ENCODE measurements around the gene ZNF440.

DNA sequence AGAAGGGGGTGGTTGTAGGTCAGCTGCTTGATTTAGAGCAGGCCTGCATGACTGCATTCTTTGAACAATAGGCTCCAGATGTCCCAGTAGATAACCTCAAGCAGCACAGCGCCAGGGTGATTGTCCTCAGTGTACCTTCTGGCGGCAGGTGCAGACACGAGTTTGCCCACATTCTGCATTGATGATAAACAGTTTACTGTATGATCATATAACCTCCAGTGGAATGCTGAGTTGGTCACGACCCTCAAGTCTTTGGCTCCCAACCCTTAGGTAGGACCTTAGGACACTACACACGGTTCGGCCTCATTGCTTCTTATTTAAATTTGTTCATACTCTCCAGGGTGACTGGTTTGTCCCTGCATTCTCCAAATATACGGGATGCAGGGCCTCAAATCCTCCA lies 46.6 kb downstream of the ZNF440 start:
- no peak for TF ChIP-seq RXRA (IDR thresholded peaks at IDR 0.05; ENCODE audit: borderline replicate concordance, low read depth)
- TF ChIP-seq, protein P1, sequence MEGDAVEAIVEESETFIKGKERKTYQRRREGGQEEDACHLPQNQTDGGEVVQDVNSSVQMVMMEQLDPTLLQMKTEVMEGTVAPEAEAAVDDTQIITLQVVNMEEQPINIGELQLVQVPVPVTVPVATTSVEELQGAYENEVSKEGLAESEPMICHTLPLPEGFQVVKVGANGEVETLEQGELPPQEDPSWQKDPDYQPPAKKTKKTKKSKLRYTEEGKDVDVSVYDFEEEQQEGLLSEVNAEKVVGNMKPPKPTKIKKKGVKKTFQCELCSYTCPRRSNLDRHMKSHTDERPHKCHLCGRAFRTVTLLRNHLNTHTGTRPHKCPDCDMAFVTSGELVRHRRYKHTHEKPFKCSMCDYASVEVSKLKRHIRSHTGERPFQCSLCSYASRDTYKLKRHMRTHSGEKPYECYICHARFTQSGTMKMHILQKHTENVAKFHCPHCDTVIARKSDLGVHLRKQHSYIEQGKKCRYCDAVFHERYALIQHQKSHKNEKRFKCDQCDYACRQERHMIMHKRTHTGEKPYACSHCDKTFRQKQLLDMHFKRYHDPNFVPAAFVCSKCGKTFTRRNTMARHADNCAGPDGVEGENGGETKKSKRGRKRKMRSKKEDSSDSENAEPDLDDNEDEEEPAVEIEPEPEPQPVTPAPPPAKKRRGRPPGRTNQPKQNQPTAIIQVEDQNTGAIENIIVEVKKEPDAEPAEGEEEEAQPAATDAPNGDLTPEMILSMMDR (IDR thresholded peaks at IDR 0.05) = no peak
- TF ChIP-seq, protein P2, sequence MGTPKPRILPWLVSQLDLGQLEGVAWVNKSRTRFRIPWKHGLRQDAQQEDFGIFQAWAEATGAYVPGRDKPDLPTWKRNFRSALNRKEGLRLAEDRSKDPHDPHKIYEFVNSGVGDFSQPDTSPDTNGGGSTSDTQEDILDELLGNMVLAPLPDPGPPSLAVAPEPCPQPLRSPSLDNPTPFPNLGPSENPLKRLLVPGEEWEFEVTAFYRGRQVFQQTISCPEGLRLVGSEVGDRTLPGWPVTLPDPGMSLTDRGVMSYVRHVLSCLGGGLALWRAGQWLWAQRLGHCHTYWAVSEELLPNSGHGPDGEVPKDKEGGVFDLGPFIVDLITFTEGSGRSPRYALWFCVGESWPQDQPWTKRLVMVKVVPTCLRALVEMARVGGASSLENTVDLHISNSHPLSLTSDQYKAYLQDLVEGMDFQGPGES (IDR thresholded peaks at IDR 0.05; ENCODE audit: low read depth, low read length) = no peak
- no peak for TF ChIP-seq TAF1 (IDR thresholded peaks at IDR 0.05; ENCODE audit: borderline replicate concordance, low read depth, low read length)
- no peak for TF ChIP-seq RFX5 (IDR thresholded peaks at IDR 0.05; ENCODE audit: low read length)

Measured in SK-N-SH (cell line).